Esophagus squamous epithelium (tissue), 5 donors: ENCODE data around the gene FMN2. TPM values are rescaled to one million over a fixed set of nuclear protein-coding genes. Genes with fewer than 3 reads are reported as not detected.

ENCODE experiments used
- DNase-seq: peaks from one replicate; lab custom pipeline; 2025; lab: John Stamatoyannopoulos, UW
- H3K27ac ChIP-seq, 4 donors: fragments of 200-600 bp; sonication (generic); one replicate each; pipeline ENCODE4 v1.5.1; 2016 to 2019; ENCODE audit warnings: mild to moderate bottlenecking in 1 of 4
- H3K27me3 ChIP-seq, 4 donors: fragments of 200-600 bp; sonication (generic); 1 replicate in 3 of 4; 2 replicates in 1 of 4; pipeline versions ENCODE4 v1.5.1 to v1.6.0; 2017 to 2021; ENCODE audit warnings: antibody characterized with exemption in 1 of 4
- H3K36me3 ChIP-seq, 3 donors: fragments of 200-600 bp; sonication (generic); one replicate each; pipeline ENCODE4 v1.5.1; 2016 to 2019
- H3K4me1 ChIP-seq, 3 donors: fragments of 200-600 bp; sonication (generic); one replicate each; pipeline ENCODE4 v1.5.1; 2017 to 2019
- H3K4me3 ChIP-seq, 4 donors: fragments of 200-600 bp; sonication (generic); 1 replicate in 3 of 4; 2 replicates in 1 of 4; pipeline ENCODE4 v1.5.1; 2016 to 2019; ENCODE audit warnings: mild to moderate bottlenecking in 2 of 4, moderate library complexity in 1 of 4
- H3K9me3 ChIP-seq, 3 donors: fragments of 200-600 bp; sonication (generic); one replicate each; pipeline ENCODE4 v1.5.1; 2016 to 2019
- CTCF ChIP-seq, 6 experiments: fragments of 450-650 bp in 4 of 6; fragments of 200-600 bp in 2 of 6; sonication (generic) in 2 of 6; IDR thresholded peaks; one replicate each; pipeline ENCODE4 v1.5.1; 2016 to 2019; ENCODE audit warnings: antibody characterized with exemption in 6 of 6, mild to moderate bottlenecking in 4 of 6, moderate library complexity in 4 of 6
- POLR2A ChIP-seq, 4 donors: fragments of 450-650 bp; IDR thresholded peaks; one replicate each; pipeline ENCODE4 v1.6.1; 2017; ENCODE audit warnings: antibody characterized with exemption in 4 of 4, mild to moderate bottlenecking in 4 of 4, moderate library complexity in 3 of 4
- WGBS, 2 donors: methylation state at CpG; one replicate each; pipeline ENCODE4 v1.1.5; 2018; 5-methylcytosine and 5-hydroxymethylcytosine counted together
- intact Hi-C: fragments of 100-400 bp; cut with DNase I; formaldehyde crosslinking; loops from one replicate; pipeline ENCODE4 v1.15.0; 2022
- total RNA-seq, 4 donors: library from RNA; depleted of rRNA; stranded (reverse); fragments of >200 nt; gene quantifications; one replicate each; pipeline ENCODE4 v1.1.0, GENCODE V29; 2016
- donor health status: DM: yes; HTN: yes; CAD: no.

The FMN2 gene
- total RNA-seq, 4 donors from 2014 or later, result 0.19 to 0.35 TPM; not detected in 2

- Histone ChIP-seq H3K4me3 (no peak overlapping the region), H3K4me1 (no peaks in the 10 kb centered on the region), H3K36me3 (no peaks in the 10 kb centered on the region), H3K27me3 (no peaks in the 10 kb centered on the region), H3K27ac (no peak overlapping the region), H3K9me3 (no peaks in the 10 kb centered on the region)
- WGBS, 2 donors, result 19 to 25% methylated on average over 3 of the region's 3 CpGs
- intact Hi-C loops, result no loop called here
- DNase-seq, result no peak
- no peak for TF ChIP-seq CTCF (IDR thresholded peaks at IDR 0.05)
- no peak for TF ChIP-seq POLR2A (IDR thresholded peaks at IDR 0.05)
Measured at GRCh38 chr1:240508201-240508600, 416.5 kb downstream of the FMN2 start.

- no peaks in the 10 kb centered on the region for H3K27me3 ChIP-seq
- H3K4me3 ChIP-seq, result no peak overlapping the region
- TF ChIP-seq CTCF (IDR thresholded peaks at IDR 0.05), result no peak
- TF ChIP-seq POLR2A (IDR thresholded peaks at IDR 0.05), result no peak
- no peak overlapping the region for H3K27ac ChIP-seq
- intact Hi-C loops, result no loop called here
- 39 to 57% methylated on average over 2 of the region's 2 CpGs for WGBS, 2 donors
- H3K36me3 ChIP-seq, result no peaks in the 10 kb centered on the region
- no peak for DNase-seq
- H3K4me1 ChIP-seq, result no peaks in the 10 kb centered on the region
- no peaks in the 10 kb centered on the region for H3K9me3 ChIP-seq
Measured at GRCh38 chr1:240508950-240509349, 417.3 kb downstream of the FMN2 start.

GRCh38 chr1:240511789-240512188, 420.1 kb downstream of the FMN2 start:
- intact Hi-C loops, result no loop called here
- Histone ChIP-seq H3K27ac (no peak overlapping the region), H3K4me1 (no peaks in the 10 kb centered on the region), H3K9me3 (no peaks in the 10 kb centered on the region), H3K36me3 (no peaks in the 10 kb centered on the region), H3K27me3 (no peaks in the 10 kb centered on the region), H3K4me3 (no peak overlapping the region)
- DNase-seq, result no peak
- TF ChIP-seq POLR2A (IDR thresholded peaks at IDR 0.05) (no peak), CTCF (IDR thresholded peaks at IDR 0.05) (no peak)

- no peak for DNase-seq
- intact Hi-C loops, result no loop called here
- no peaks in the 10 kb centered on the region for H3K36me3 ChIP-seq
- TF ChIP-seq CTCF (IDR thresholded peaks at IDR 0.05) (no peak), POLR2A (IDR thresholded peaks at IDR 0.05) (no peak)
- 29 to 40% methylated on average over 1 of the region's 1 CpG for WGBS, 2 donors
- H3K27me3 ChIP-seq, result no peaks in the 10 kb centered on the region
- no peak overlapping the region for H3K27ac ChIP-seq
- H3K4me1 ChIP-seq, result no peaks in the 10 kb centered on the region
- H3K9me3 ChIP-seq, result no peaks in the 10 kb centered on the region
- H3K4me3 ChIP-seq, result no peak overlapping the region
Measured at GRCh38 chr1:240515505-240515904, 423.8 kb downstream of the FMN2 start.

- H3K27me3 ChIP-seq, result no peaks in the 10 kb centered on the region
- no peak for DNase-seq
- no peaks in the 10 kb centered on the region for H3K36me3 ChIP-seq
- TF ChIP-seq POLR2A (IDR thresholded peaks at IDR 0.05), result no peak
- no peak for TF ChIP-seq CTCF (IDR thresholded peaks at IDR 0.05)
- H3K27ac ChIP-seq, result no peak overlapping the region
- H3K4me1 ChIP-seq, result no peaks in the 10 kb centered on the region
- no peaks in the 10 kb centered on the region for H3K9me3 ChIP-seq
- intact Hi-C loops, result no loop called here
- 87 to 100% methylated on average over 2 of the region's 2 CpGs for WGBS, 2 donors
- no peak overlapping the region for H3K4me3 ChIP-seq
Measured at GRCh38 chr1:240516069-240516468, 424.4 kb downstream of the FMN2 start.
